GM18519 (cell line): Measurements from ENCODE around the gene NOL6.
"Not testable (repeated sequence)": the region's sequence is repeated elsewhere in the genome, so short reads cannot be mapped to it uniquely, and the experiment has no call there.

Source experiments
- ATAC-seq: cut with Tn5 transposase; IDR thresholded peaks from one replicate; pipeline ENCODE4 v1.9.1; 2021; ENCODE audit warnings: mild to moderate bottlenecking, moderate library complexity; ENCODE audit not compliant: unreplicated experiment, low FRiP score

Gene NOL6

GRCh38 chr9:33473643-33474352 is at the start of gene NOL6:
TSS of gene NOL6 (minus strand) at chr9:33473924. CDS start at chr9:33473842, 82 bp downstream.
- ATAC-seq: peak; percentile 95

- not testable (repeated sequence) for ATAC-seq
Measured at GRCh38 chr9:33521861-33522260, 48.1 kb upstream of the NOL6 start.

GRCh38 chr9:33517934-33518577 is 44.3 kb upstream of the NOL6 start:
- not testable (repeated sequence) for ATAC-seq

GRCh38 chr9:33517373-33517772 is 43.6 kb upstream of the NOL6 start:
- ATAC-seq: no peak

GRCh38 chr9:33516397-33516796 is 42.7 kb upstream of the NOL6 start:
- ATAC-seq: not testable (repeated sequence)

- not testable (repeated sequence) for ATAC-seq
Measured at GRCh38 chr9:33515342-33515995, 41.7 kb upstream of the NOL6 start.

GRCh38 chr9:33512535-33512934 is 38.8 kb upstream of the NOL6 start:
- ATAC-seq: not testable (repeated sequence)

GRCh38 chr9:33511184-33511517 is 37.4 kb upstream of the NOL6 start:
- ATAC-seq: not testable (repeated sequence)

- ATAC-seq: no peak
Measured at GRCh38 chr9:33510262-33511183, 36.8 kb upstream of the NOL6 start.

- ATAC-seq: no peak
Measured at GRCh38 chr9:33506626-33507370, 33.1 kb upstream of the NOL6 start.

- no peak for ATAC-seq
Measured at GRCh38 chr9:33498387-33498786, 24.7 kb upstream of the NOL6 start.

- not testable (repeated sequence) for ATAC-seq
Measured at GRCh38 chr9:33493819-33494218, 20.1 kb upstream of the NOL6 start.

- ATAC-seq: no peak
Measured at GRCh38 chr9:33489066-33489465, 15.3 kb upstream of the NOL6 start.

- ATAC-seq: not testable (repeated sequence)
Measured at GRCh38 chr9:33485312-33485711, 11.6 kb upstream of the NOL6 start.

GRCh38 chr9:33480976-33481375 is 7.3 kb upstream of the NOL6 start:
- ATAC-seq: no peak

- no peak for ATAC-seq
Measured at GRCh38 chr9:33480106-33480505, 6.4 kb upstream of the NOL6 start.

GRCh38 chr9:33476503-33476902 is 2.8 kb upstream of the NOL6 start:
- ATAC-seq: no peak

- no peak for ATAC-seq
Measured at GRCh38 chr9:33475357-33475756, 1.6 kb upstream of the NOL6 start.

GRCh38 chr9:33472881-33473615 is 676 bp downstream of the NOL6 start:
- ATAC-seq: no peak
